ENCODE measurements around the gene CLUH. TPM values are rescaled to one million over a fixed set of nuclear protein-coding genes. Genes with fewer than 3 reads are reported as not detected.

Gene CLUH
- polyA plus RNA-seq, 1 of the 3 experiments (the other 2 are of a cell fraction) = 32.2 TPM

DNA sequence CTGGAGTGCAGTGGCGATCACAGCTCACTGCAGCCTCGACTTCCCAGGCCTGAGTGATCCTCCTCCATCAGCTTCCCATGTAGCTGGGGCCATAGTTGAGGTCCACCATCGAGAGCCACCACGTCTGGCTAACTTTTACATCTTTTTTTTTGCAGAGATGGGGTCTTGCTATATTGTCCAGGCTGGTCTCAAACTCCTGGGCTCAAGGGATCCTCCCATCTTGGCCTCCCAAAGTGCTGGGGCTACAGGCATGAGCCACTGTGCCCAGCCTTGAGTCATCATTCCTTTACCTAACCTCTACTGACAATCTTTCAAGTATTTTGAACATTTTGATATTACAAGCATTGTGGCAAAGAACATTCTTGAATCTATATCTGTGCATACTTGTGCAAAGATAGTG, 47.3 kb upstream of the CLUH start:
- Histone ChIP-seq H3K27ac (ENCODE audit: low read depth in 2 of 2, low read length in 1 of 2) (no peak overlapping the region), H3K9me2 (no peaks in the 10 kb centered on the region), H3K4me3 (ENCODE audit: low read depth in 2 of 2, low read length in 1 of 2) (no peak overlapping the region), H4K20me1 (ENCODE audit: insufficient read depth) (no peaks in the 10 kb centered on the region), H3K9ac (no peak overlapping the region), H3K9me3 (no peaks in the 10 kb centered on the region), H3K27me3 (ENCODE audit: insufficient read depth) (0 out of 2 replicates have a peak, but pooled peaks cover 5% of the 10 kb centered on the region), H3K36me3 (replicated peaks in 1 of 2; ENCODE audit: control insufficient read depth in 1 of 2, insufficient read depth in 2 of 2, low read length in 1 of 2) (no peaks in the 10 kb centered on the region), H3K79me2 (ENCODE audit: insufficient read depth) (no peaks in the 10 kb centered on the region), H3K4me2 (no peak overlapping the region), H3K4me1 (ENCODE audit: control insufficient read depth in 1 of 2, insufficient read depth in 2 of 2, low read depth in 1 of 2, low read length in 1 of 2) (no peaks in the 10 kb centered on the region), H3F3A (replicated peaks; ENCODE audit: insufficient read depth) (no peaks in the 10 kb centered on the region), H2AFZ (ENCODE audit: low read depth) (no peak overlapping the region)
- POLR2A ChIA-PET = interaction anchor here (0.7 to 1.1 kb wide), 2 partner anchors 9 to 108 kb away, joined by 3 to 4 read pairs; partner anchors contain the start of gene CCDC92B
- WGBS (ENCODE audit: low lambda C conversion rate) = 44% methylated on average over 4 of the region's 4 CpGs
- DNase-seq = no peak
- no peak for TF ChIP-seq RCOR1 (IDR thresholded peaks at IDR 0.05; ENCODE audit: low read length)
- no peak for TF ChIP-seq TAF1 (IDR thresholded peaks at IDR 0.05; ENCODE audit: borderline replicate concordance, low read depth, low read length)
- TF ChIP-seq JUND (IDR thresholded peaks at IDR 0.05) = no peak
- no peak for TF ChIP-seq YY1 (IDR thresholded peaks at IDR 0.05; ENCODE audit: low read depth)
- TF ChIP-seq TEAD4 (IDR thresholded peaks at IDR 0.05; ENCODE audit: borderline replicate concordance, insufficient read depth) = no peak
- TF ChIP-seq FOXM1 (IDR thresholded peaks at IDR 0.05; ENCODE audit: low read depth) = no peak
- TF ChIP-seq FOSL2 (IDR thresholded peaks at IDR 0.05; ENCODE audit: borderline replicate concordance, low read depth) = no peak
- no peak for TF ChIP-seq GABPA (IDR thresholded peaks at IDR 0.05; ENCODE audit: low read depth)
- TF ChIP-seq, protein P1, sequence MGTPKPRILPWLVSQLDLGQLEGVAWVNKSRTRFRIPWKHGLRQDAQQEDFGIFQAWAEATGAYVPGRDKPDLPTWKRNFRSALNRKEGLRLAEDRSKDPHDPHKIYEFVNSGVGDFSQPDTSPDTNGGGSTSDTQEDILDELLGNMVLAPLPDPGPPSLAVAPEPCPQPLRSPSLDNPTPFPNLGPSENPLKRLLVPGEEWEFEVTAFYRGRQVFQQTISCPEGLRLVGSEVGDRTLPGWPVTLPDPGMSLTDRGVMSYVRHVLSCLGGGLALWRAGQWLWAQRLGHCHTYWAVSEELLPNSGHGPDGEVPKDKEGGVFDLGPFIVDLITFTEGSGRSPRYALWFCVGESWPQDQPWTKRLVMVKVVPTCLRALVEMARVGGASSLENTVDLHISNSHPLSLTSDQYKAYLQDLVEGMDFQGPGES (IDR thresholded peaks at IDR 0.05; ENCODE audit: low read depth, low read length) = no peak
- TF ChIP-seq RXRA (IDR thresholded peaks at IDR 0.05; ENCODE audit: borderline replicate concordance, low read depth) = no peak
- TF ChIP-seq SIN3A (IDR thresholded peaks at IDR 0.05; ENCODE audit: borderline replicate concordance, low read depth, low read length) = no peak
- no peak for TF ChIP-seq FOXJ3 (CRISPR knock-in tag; IDR thresholded peaks at IDR 0.05)
- no peak for TF ChIP-seq SMC3 (IDR thresholded peaks at IDR 0.05; ENCODE audit: low read depth, low read length)
- no peak for TF ChIP-seq MXI1 (IDR thresholded peaks at IDR 0.05; ENCODE audit: low read depth, low read length)
- CTCF ChIA-PET = no interaction called here

DNA sequence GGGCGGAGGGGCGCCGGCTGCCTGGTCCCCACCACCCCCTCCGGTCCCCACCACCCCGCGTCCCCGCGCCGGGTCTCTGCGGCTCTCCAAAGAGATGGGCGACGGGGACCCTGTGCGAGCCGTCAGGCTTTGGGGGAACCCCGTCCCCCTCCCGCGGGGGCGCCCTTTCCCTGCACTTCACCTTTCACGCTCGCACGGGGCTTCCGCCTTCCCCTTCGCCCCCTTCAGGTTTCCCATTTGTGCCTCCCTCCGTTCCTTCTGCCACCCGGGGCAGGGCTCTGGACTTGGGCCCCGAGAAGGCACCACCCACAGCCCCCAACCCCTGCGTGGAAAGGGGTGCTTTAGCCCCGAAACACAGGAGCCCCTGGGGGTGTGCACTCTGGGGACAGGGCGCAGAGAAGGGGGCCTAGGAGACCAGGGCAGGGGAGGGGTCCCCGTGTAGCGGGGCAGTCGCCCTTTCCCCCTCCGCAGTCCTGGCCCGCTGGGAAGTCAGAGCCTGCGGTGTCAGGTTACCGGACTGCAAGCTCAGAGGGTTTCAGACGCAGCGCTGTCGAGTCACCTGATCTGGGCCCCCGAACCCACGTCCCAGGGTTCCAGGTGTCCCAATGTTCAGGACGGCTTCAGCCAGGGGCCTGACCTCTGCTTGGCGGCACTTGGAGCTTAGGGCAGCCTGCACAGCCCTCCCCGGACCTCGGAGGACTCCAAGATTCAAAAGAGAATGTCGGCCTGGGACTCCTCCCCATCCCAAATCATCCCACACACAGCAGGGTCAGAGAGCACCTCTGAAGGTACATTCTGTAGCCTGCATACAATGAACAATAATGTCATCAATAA, 44.5 kb upstream of the CLUH start:
- 46% methylated on average over 30 of the region's 46 CpGs for WGBS (ENCODE audit: low lambda C conversion rate)
- Histone ChIP-seq H3K4me2 (no peak overlapping the region), H3K4me1 (ENCODE audit: control insufficient read depth in 1 of 2, insufficient read depth in 2 of 2, low read depth in 1 of 2, low read length in 1 of 2) (no peaks in the 10 kb centered on the region), H3K4me3 (ENCODE audit: low read depth in 2 of 2, low read length in 1 of 2) (peak overlapping the region in 1 of 2 experiments; percentile 43; a peak in 1 of 4 replicates), H3K27ac (ENCODE audit: low read depth in 2 of 2, low read length in 1 of 2) (no peak overlapping the region), H3K9ac (no peak overlapping the region), H3K36me3 (replicated peaks in 1 of 2; ENCODE audit: control insufficient read depth in 1 of 2, insufficient read depth in 2 of 2, low read length in 1 of 2) (no peaks in the 10 kb centered on the region), H2AFZ (ENCODE audit: low read depth) (no peak overlapping the region), H4K20me1 (ENCODE audit: insufficient read depth) (no peaks in the 10 kb centered on the region), H3K9me3 (no peaks in the 10 kb centered on the region), H3K27me3 (ENCODE audit: insufficient read depth) (0 out of 2 replicates have a peak, but pooled peaks cover 7% of the 10 kb centered on the region), H3F3A (replicated peaks; ENCODE audit: insufficient read depth) (no peaks in the 10 kb centered on the region), H3K9me2 (no peaks in the 10 kb centered on the region), H3K79me2 (ENCODE audit: insufficient read depth) (no peaks in the 10 kb centered on the region)
- TF ChIP-seq TEAD4 (IDR thresholded peaks at IDR 0.05; ENCODE audit: borderline replicate concordance, insufficient read depth) (no peak), SIN3A (IDR thresholded peaks at IDR 0.05; ENCODE audit: borderline replicate concordance, low read depth, low read length) (no peak), CHD2 (IDR thresholded peaks at IDR 0.05; ENCODE audit: low read length, partially characterized antibody) (no peak)
- TF ChIP-seq, protein P1 (IDR thresholded peaks at IDR 0.05; ENCODE audit: low read depth, low read length) = no peak
- CTCF ChIA-PET = interaction anchor here (1.2 kb wide), 1 partner anchor 20 kb away, joined by 3 read pairs; no protein-coding TSS in a partner anchor
- POLR2A ChIA-PET = no interaction called here
- no peak for DNase-seq

Data from SK-N-SH (cell line).